Measurements from ENCODE around the gene SEMA6D. TPM values are rescaled to one million over a fixed set of nuclear protein-coding genes. Genes with fewer than 3 reads are reported as not detected.

SEMA6D gene
- total RNA-seq, 1 experiment from 2014 or later = 3.7 TPM

- H3K4me3 ChIP-seq = no peak overlapping the region
- no peaks in the 10 kb centered on the region for H3K36me3 ChIP-seq
- no peak for DNase-seq (ENCODE audit: low read depth in 1 of 2, low spot score in 2 of 2)
- H3K9me3 ChIP-seq (replicated peaks) = no peaks in the 10 kb centered on the region
- no peak overlapping the region for H3K27ac ChIP-seq
- peaks cover 7% of the 10 kb centered on the region for H3K4me1 ChIP-seq (replicated peaks)
- H3K27me3 ChIP-seq (replicated peaks) = no peaks in the 10 kb centered on the region
These were observed 23.8 kb downstream of the SEMA6D start for GRCh38 chr15:47741082-47741481.

DNA sequence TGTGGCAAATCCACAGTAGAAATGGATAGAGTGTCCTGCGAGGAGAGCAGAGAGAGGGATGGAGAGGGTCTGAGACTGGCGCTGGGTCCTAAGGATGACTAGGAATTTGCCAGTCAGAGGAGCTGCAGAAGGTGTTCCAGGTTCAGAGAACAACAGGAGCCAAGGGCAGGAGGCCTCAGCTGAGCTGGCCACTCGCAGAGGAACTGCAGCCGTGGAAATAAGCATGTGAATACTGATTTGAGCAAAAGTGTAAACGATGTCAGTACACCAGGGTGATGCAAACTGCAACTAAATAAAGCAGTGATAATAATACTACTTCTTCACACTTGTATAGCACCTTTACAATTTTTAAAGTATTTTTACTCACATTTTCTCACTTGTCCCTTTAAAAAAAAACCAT lies 24.6 kb downstream of the SEMA6D start:
- Histone ChIP-seq H3K4me3 (no peak overlapping the region), H3K4me1 (replicated peaks) (no peaks in the 10 kb centered on the region), H3K27ac (no peak overlapping the region), H3K9me3 (replicated peaks) (no peaks in the 10 kb centered on the region), H3K36me3 (no peaks in the 10 kb centered on the region), H3K27me3 (replicated peaks) (no peaks in the 10 kb centered on the region)
- DNase-seq (ENCODE audit: low read depth in 1 of 2, low spot score in 2 of 2) = no peak

- Histone ChIP-seq H3K4me1 (replicated peaks) (no peaks in the 10 kb centered on the region), H3K27ac (no peak overlapping the region), H3K27me3 (replicated peaks) (no peaks in the 10 kb centered on the region), H3K4me3 (no peak overlapping the region), H3K9me3 (replicated peaks) (no peaks in the 10 kb centered on the region), H3K36me3 (no peaks in the 10 kb centered on the region)
- no peak for DNase-seq (ENCODE audit: low read depth in 1 of 2, low spot score in 2 of 2)
These were observed 25.0 kb downstream of the SEMA6D start for GRCh38 chr15:47742334-47742733.

DNA sequence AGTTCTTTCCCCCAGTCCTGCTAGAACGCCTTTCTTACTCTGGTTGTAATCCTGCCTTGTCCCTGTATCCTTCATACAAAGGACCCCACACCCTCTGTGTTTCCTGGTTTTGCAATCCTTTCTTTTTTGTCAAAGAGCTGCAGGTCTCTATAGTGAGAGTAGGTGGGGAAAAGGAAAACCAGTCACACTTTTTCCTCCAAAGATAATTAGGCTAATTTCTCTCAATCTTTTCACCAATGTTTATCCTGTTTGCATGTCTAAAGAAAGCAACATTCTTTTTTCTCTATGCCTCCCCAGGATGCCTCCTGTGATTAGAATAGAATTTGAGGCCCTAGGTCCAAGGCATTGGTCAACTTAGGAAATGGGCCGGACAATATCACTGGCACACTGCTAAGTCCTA lies 25.4 kb downstream of the SEMA6D start:
- DNase-seq (ENCODE audit: low read depth in 1 of 2, low spot score in 2 of 2) = no peak
- no peaks in the 10 kb centered on the region for H3K36me3 ChIP-seq
- no peak overlapping the region for H3K27ac ChIP-seq
- H3K9me3 ChIP-seq (replicated peaks) = no peaks in the 10 kb centered on the region
- H3K27me3 ChIP-seq (replicated peaks) = no peaks in the 10 kb centered on the region
- no peak overlapping the region for H3K4me3 ChIP-seq
- H3K4me1 ChIP-seq (replicated peaks) = no peaks in the 10 kb centered on the region

GRCh38 chr15:47743385-47743784 lies 26.1 kb downstream of the SEMA6D start:
- Histone ChIP-seq H3K9me3 (replicated peaks) (no peaks in the 10 kb centered on the region), H3K4me1 (replicated peaks) (no peaks in the 10 kb centered on the region), H3K4me3 (no peak overlapping the region), H3K27me3 (replicated peaks) (no peaks in the 10 kb centered on the region), H3K27ac (no peak overlapping the region), H3K36me3 (no peaks in the 10 kb centered on the region)
- no peak for DNase-seq (ENCODE audit: low read depth in 1 of 2, low spot score in 2 of 2)

DNA sequence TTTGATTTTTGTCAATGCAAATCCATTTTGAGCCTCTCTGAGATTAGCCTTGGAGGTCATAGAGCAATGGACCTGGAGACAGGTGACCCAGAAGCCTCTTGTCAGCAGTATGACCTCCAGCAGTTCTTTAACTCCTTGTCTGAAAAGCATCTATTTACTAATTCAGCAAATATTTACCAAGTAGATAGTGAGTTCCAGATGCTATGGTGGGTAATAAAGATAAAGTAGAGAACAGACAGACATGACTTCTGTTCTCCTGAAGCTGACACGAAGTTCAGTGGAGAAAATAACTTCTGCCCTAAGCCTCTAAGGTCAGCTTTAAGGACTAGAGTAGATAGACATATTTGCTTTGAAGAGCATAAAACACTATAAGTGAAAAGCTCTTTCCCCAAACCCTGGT lies 26.6 kb downstream of the SEMA6D start:
- Histone ChIP-seq H3K4me3 (no peak overlapping the region), H3K9me3 (replicated peaks) (no peaks in the 10 kb centered on the region), H3K27ac (no peak overlapping the region), H3K36me3 (no peaks in the 10 kb centered on the region), H3K27me3 (replicated peaks) (no peaks in the 10 kb centered on the region), H3K4me1 (replicated peaks) (no peaks in the 10 kb centered on the region)
- no peak for DNase-seq (ENCODE audit: low read depth in 1 of 2, low spot score in 2 of 2)

DNA sequence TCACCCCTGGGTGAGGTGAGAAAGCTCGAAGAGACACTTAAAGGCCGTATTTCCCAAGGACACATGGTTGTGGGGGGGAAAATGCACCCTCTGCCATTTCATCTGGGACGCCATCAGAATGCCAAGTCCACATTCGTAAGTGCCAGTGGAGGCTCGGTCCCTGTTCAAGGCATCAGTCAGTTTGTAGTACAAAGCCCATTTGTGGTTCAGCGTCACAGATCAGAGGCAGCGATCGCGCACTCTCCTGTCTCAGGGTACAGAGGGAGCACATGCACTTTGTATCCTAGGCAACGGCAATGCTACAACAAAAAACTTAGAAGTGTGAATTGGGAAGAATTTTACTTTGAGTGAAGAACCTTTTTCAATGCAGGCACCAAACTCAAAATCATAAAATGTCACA lies 27.2 kb downstream of the SEMA6D start:
- Histone ChIP-seq H3K27ac (no peak overlapping the region), H3K36me3 (no peaks in the 10 kb centered on the region), H3K4me1 (replicated peaks) (peaks cover under 1% of the 10 kb centered on the region), H3K9me3 (replicated peaks) (no peaks in the 10 kb centered on the region), H3K4me3 (no peak overlapping the region), H3K27me3 (replicated peaks) (no peaks in the 10 kb centered on the region)
- DNase-seq (ENCODE audit: low read depth in 1 of 2, low spot score in 2 of 2) = no peak

GRCh38 chr15:47744973-47745372 lies 27.7 kb downstream of the SEMA6D start:
- H3K4me1 ChIP-seq (replicated peaks) = peaks cover 5% of the 10 kb centered on the region
- H3K27me3 ChIP-seq (replicated peaks) = no peaks in the 10 kb centered on the region
- H3K4me3 ChIP-seq = no peak overlapping the region
- H3K9me3 ChIP-seq (replicated peaks) = no peaks in the 10 kb centered on the region
- no peak overlapping the region for H3K27ac ChIP-seq
- H3K36me3 ChIP-seq = no peaks in the 10 kb centered on the region
- DNase-seq (ENCODE audit: low read depth in 1 of 2, low spot score in 2 of 2) = no peak

GRCh38 chr15:47746516-47746915 lies 29.2 kb downstream of the SEMA6D start:
- Histone ChIP-seq H3K36me3 (no peaks in the 10 kb centered on the region), H3K27me3 (replicated peaks) (no peaks in the 10 kb centered on the region), H3K4me1 (replicated peaks) (peaks cover 18% of the 10 kb centered on the region), H3K27ac (no peak overlapping the region), H3K9me3 (replicated peaks) (no peaks in the 10 kb centered on the region), H3K4me3 (no peak overlapping the region)
- no peak for DNase-seq (ENCODE audit: low read depth in 1 of 2, low spot score in 2 of 2)

GRCh38 chr15:47750030-47750739 lies 32.9 kb downstream of the SEMA6D start:
- Histone ChIP-seq H3K27ac (peak overlapping the region; percentile 29; the same call in 1 of the 2 replicates), H3K36me3 (no peaks in the 10 kb centered on the region), H3K4me1 (replicated peaks) (peaks cover 18% of the 10 kb centered on the region), H3K9me3 (replicated peaks) (no peaks in the 10 kb centered on the region; the same call in 1 of the 2 replicates), H3K4me3 (no peak overlapping the region), H3K27me3 (replicated peaks) (no peaks in the 10 kb centered on the region)
- DNase-seq (ENCODE audit: low read depth in 1 of 2, low spot score in 2 of 2) = peak; percentile 63 to 67

DNA sequence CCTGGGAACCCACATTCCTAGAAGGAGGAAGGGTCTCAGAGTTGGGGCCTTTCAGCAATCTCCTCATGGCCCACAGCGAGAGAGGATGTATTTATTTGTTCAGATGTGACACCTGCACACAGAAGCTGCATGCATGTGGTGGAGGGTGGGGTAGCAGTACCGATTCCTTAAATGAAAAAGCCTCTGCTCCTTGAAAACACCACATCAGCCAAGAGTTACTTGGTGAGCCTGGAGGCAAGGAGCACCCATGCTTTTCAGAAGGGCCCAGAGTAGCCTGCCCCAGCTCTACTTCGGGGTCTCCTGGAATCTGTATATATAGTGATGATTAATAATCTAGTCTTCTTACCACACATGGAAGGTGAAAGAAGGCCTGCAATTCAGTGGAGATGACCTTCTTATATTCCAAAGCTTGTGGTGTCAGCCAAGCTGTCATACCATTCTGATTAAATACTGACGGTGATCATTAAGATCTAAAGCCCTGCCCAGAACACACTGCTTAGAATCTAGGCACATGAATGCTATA lies 33.5 kb downstream of the SEMA6D start:
- no peak for DNase-seq (ENCODE audit: low read depth in 1 of 2, low spot score in 2 of 2)
- H3K9me3 ChIP-seq (replicated peaks) = no peaks in the 10 kb centered on the region; the same call in 1 of the 2 replicates
- peak overlapping the region; percentile 12; the same call in 1 of the 2 replicates for H3K27ac ChIP-seq

GRCh38 chr15:47753591-47753990 lies 36.3 kb downstream of the SEMA6D start:
- H3K27ac ChIP-seq = no peak overlapping the region
- peaks cover 23% of the 10 kb centered on the region for H3K4me1 ChIP-seq (replicated peaks)
- no peaks in the 10 kb centered on the region; the same call in 1 of the 2 replicates for H3K9me3 ChIP-seq (replicated peaks)

More for the DNA sequence above, 33.5 kb downstream of the SEMA6D start:
- Histone ChIP-seq H3K27me3 (replicated peaks) (no peaks in the 10 kb centered on the region), H3K4me1 (replicated peaks) (peaks cover 18% of the 10 kb centered on the region), H3K36me3 (no peaks in the 10 kb centered on the region), H3K4me3 (no peak overlapping the region)

DNA sequence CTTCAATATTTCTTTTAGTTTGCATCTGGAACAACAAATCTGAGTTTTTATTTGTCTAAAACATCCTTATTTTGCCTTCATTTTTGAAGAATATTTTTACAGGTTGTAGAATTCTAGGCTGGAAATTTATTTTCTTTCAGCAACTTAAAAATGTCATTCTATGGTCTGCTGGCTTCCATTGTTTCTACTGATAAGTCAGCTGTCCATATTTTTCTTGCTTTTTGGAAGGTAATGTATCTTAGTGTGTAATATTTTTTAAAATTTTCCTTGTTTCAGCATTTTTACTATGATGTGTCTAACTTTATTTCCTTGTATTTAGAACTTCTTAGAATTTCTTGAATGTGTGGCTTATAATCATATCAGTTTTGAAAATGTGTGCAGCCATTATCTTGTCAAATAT lies 37.0 kb downstream of the SEMA6D start:
- DNase-seq (ENCODE audit: low read depth in 1 of 2, low spot score in 2 of 2) = no peak
- Histone ChIP-seq H3K27me3 (replicated peaks) (no peaks in the 10 kb centered on the region), H3K4me1 (replicated peaks) (peaks cover 23% of the 10 kb centered on the region), H3K36me3 (no peaks in the 10 kb centered on the region), H3K4me3 (no peak overlapping the region), H3K27ac (no peak overlapping the region), H3K9me3 (replicated peaks) (no peaks in the 10 kb centered on the region; the same call in 1 of the 2 replicates)

More at GRCh38 chr15:47753591-47753990, 36.3 kb downstream of the SEMA6D start:
- Histone ChIP-seq H3K4me3 (no peak overlapping the region), H3K27me3 (replicated peaks) (no peaks in the 10 kb centered on the region), H3K36me3 (no peaks in the 10 kb centered on the region)
- no peak for DNase-seq (ENCODE audit: low read depth in 1 of 2, low spot score in 2 of 2)

GRCh38 chr15:47755941-47756340 lies 38.6 kb downstream of the SEMA6D start:
- 0 out of 2 replicates have a peak, but pooled peaks cover under 1% of the 10 kb centered on the region for H3K36me3 ChIP-seq
- H3K27me3 ChIP-seq (replicated peaks) = no peaks in the 10 kb centered on the region
- no peak for DNase-seq (ENCODE audit: low read depth in 1 of 2, low spot score in 2 of 2)
- H3K4me1 ChIP-seq (replicated peaks) = peaks cover 8% of the 10 kb centered on the region
- H3K27ac ChIP-seq = no peak overlapping the region
- no peak overlapping the region for H3K4me3 ChIP-seq
- no peaks in the 10 kb centered on the region; the same call in 1 of the 2 replicates for H3K9me3 ChIP-seq (replicated peaks)
